ENCODE data around the gene TNFSF15.

TNFSF15 gene

DNA sequence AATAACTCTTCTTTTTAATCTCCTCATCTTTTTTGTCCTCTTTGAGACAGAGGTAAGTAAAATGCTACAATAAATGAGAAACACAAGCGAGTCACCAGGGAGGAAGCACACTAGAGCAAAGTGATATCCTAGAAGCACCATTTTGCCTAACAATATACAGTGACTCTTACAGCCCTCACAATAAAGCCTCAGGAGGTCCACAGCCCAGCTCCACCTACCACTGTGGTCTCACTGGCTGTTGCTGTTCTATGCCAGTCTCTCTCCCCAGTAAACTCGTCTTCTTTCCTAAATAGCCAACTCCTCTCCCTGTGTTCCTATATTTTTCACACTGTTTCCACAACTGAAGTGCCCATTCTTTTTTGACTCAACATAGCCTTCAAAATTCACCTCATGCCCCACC, 44.3 kb downstream of the TNFSF15 start:
- Histone ChIP-seq H3K9ac (ENCODE audit: low read length) (no peak overlapping the region), H3K9me3 (replicated peaks; ENCODE audit: insufficient read depth, low read length) (no peaks in the 10 kb centered on the region), H3K36me3 (replicated peaks; ENCODE audit: insufficient read depth, low read length) (no peaks in the 10 kb centered on the region), H3F3A (ENCODE audit: insufficient read depth, low read length) (no peaks in the 10 kb centered on the region), H4K20me1 (ENCODE audit: insufficient read depth, low read length) (no peaks in the 10 kb centered on the region), H3K27ac (ENCODE audit: low read length) (no peak overlapping the region), H3K4me1 (ENCODE audit: low read length) (0 out of 2 replicates have a peak, but pooled peaks cover 6% of the 10 kb centered on the region), H3K4me2 (ENCODE audit: low read depth, low read length) (no peak overlapping the region), H2AFZ (ENCODE audit: low read length) (no peak overlapping the region), H3K4me3 (ENCODE audit: low read length) (no peak overlapping the region), H3K27me3 (replicated peaks; ENCODE audit: insufficient read depth, low read length) (no peaks in the 10 kb centered on the region), H3K9me2 (replicated peaks; ENCODE audit: insufficient read depth, low read length) (no peaks in the 10 kb centered on the region), H3K79me2 (ENCODE audit: low read length) (no peaks in the 10 kb centered on the region)
- DNase-seq: no peak
- TF ChIP-seq EZH2 (optimal IDR thresholded peaks at IDR 0.05; ENCODE audit: low read depth, low read length) (no peak), EZH2phosphoT487 (IDR thresholded peaks at IDR 0.05; ENCODE audit: low read length) (no peak)
- TF ChIP-seq, protein P1, sequence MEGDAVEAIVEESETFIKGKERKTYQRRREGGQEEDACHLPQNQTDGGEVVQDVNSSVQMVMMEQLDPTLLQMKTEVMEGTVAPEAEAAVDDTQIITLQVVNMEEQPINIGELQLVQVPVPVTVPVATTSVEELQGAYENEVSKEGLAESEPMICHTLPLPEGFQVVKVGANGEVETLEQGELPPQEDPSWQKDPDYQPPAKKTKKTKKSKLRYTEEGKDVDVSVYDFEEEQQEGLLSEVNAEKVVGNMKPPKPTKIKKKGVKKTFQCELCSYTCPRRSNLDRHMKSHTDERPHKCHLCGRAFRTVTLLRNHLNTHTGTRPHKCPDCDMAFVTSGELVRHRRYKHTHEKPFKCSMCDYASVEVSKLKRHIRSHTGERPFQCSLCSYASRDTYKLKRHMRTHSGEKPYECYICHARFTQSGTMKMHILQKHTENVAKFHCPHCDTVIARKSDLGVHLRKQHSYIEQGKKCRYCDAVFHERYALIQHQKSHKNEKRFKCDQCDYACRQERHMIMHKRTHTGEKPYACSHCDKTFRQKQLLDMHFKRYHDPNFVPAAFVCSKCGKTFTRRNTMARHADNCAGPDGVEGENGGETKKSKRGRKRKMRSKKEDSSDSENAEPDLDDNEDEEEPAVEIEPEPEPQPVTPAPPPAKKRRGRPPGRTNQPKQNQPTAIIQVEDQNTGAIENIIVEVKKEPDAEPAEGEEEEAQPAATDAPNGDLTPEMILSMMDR (IDR thresholded peaks at IDR 0.05; ENCODE audit: low read length): no peak

DNA sequence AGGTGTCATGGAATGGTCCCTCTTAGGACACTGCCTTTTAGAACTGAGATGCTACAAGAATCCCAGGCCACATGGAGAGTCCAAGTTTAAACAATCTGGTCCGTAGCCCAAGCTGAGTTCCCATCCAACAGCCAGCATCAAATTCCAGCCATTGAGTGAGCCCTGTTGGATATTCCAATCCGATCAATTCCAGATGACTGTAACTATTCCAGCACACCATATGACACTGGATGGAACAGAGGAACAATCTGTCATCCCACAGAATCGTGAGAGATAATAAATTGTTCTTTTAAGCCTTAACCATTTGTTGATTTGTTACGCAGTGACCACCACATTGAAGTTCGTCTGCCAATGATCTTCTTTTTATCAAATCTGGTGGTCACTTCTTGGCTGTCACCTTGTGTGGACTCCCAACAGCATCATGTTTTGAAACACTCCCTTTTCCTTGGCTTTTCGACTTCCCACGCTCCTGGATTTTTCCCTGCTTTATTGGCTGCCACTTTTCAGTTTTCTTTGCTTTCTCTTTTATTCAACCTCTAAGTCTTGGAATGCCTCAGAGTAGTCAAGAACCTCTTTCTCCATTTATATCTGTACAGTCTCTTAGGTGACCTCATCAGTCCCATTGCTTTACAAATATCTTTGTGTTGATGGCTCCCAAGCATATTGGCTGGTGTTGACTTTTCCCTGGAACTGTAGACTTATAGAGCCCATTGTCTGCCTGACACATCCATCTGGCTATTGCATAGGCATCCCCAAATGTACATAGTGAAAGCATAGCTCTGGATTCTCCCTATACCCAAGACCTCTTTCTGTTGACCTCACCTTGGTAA, 46.1 kb downstream of the TNFSF15 start:
- no peak for TF ChIP-seq EZH2 (optimal IDR thresholded peaks at IDR 0.05; ENCODE audit: low read depth, low read length)
- TF ChIP-seq, protein P1 (IDR thresholded peaks at IDR 0.05; ENCODE audit: low read length): no peak
- TF ChIP-seq EZH2phosphoT487 (IDR thresholded peaks at IDR 0.05; ENCODE audit: low read length): no peak
- no peaks in the 10 kb centered on the region for H4K20me1 ChIP-seq (ENCODE audit: insufficient read depth, low read length)
- H3K27ac ChIP-seq (ENCODE audit: low read length): no peak overlapping the region
- no peak overlapping the region for H3K9ac ChIP-seq (ENCODE audit: low read length)
- no peak overlapping the region for H3K4me2 ChIP-seq (ENCODE audit: low read depth, low read length)
- no peaks in the 10 kb centered on the region for H3F3A ChIP-seq (ENCODE audit: insufficient read depth, low read length)
- H3K4me1 ChIP-seq (ENCODE audit: low read length): 0 out of 2 replicates have a peak, but pooled peaks cover 6% of the 10 kb centered on the region
- H3K79me2 ChIP-seq (ENCODE audit: low read length): no peaks in the 10 kb centered on the region
- H3K36me3 ChIP-seq (replicated peaks; ENCODE audit: insufficient read depth, low read length): no peaks in the 10 kb centered on the region
- DNase-seq: no peak
- no peaks in the 10 kb centered on the region for H3K27me3 ChIP-seq (replicated peaks; ENCODE audit: insufficient read depth, low read length)
- H3K9me2 ChIP-seq (replicated peaks; ENCODE audit: insufficient read depth, low read length): no peaks in the 10 kb centered on the region
- H3K9me3 ChIP-seq (replicated peaks; ENCODE audit: insufficient read depth, low read length): no peaks in the 10 kb centered on the region
- H2AFZ ChIP-seq (ENCODE audit: low read length): no peak overlapping the region
- no peak overlapping the region for H3K4me3 ChIP-seq (ENCODE audit: low read length)

DNA sequence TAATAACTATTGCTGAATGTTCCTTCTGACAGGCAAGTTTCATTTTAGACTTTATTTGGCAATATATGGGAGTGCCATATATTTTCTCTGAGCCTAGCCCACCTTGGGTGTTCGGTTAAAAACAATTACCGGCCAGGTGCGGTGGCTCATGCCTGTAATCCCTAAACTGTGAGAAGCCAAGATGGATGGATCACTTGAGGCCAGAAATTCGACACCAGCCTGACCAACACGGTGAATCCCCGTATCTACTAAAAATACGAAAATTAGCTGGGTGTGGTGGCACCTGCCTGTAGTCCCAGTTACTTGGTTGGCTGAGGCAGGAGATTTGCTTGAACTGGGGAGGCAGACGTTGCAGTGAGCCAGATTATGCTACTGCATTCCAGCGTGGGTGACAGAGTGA, 47.9 kb downstream of the TNFSF15 start:
- H3K4me2 ChIP-seq (ENCODE audit: low read depth, low read length): no peak overlapping the region
- TF ChIP-seq, protein P1 (IDR thresholded peaks at IDR 0.05; ENCODE audit: low read length): no peak
- no peak for TF ChIP-seq EZH2 (optimal IDR thresholded peaks at IDR 0.05; ENCODE audit: low read depth, low read length)
- TF ChIP-seq EZH2phosphoT487 (IDR thresholded peaks at IDR 0.05; ENCODE audit: low read length): no peak
- H3K9ac ChIP-seq (ENCODE audit: low read length): no peak overlapping the region
- no peaks in the 10 kb centered on the region for H4K20me1 ChIP-seq (ENCODE audit: insufficient read depth, low read length)
- H3K4me3 ChIP-seq (ENCODE audit: low read length): no peak overlapping the region
- DNase-seq: no peak
- no peaks in the 10 kb centered on the region for H3K27me3 ChIP-seq (replicated peaks; ENCODE audit: insufficient read depth, low read length)
- H3K79me2 ChIP-seq (ENCODE audit: low read length): no peaks in the 10 kb centered on the region
- H3K9me3 ChIP-seq (replicated peaks; ENCODE audit: insufficient read depth, low read length): no peaks in the 10 kb centered on the region
- H3K4me1 ChIP-seq (ENCODE audit: low read length): 0 out of 2 replicates have a peak, but pooled peaks cover 6% of the 10 kb centered on the region
- no peaks in the 10 kb centered on the region for H3K36me3 ChIP-seq (replicated peaks; ENCODE audit: insufficient read depth, low read length)
- H2AFZ ChIP-seq (ENCODE audit: low read length): no peak overlapping the region
- no peaks in the 10 kb centered on the region for H3F3A ChIP-seq (ENCODE audit: insufficient read depth, low read length)
- no peak overlapping the region for H3K27ac ChIP-seq (ENCODE audit: low read length)
- no peaks in the 10 kb centered on the region for H3K9me2 ChIP-seq (replicated peaks; ENCODE audit: insufficient read depth, low read length)

Data from MM.1S (cell line).